ENCODE data around the gene TLN1. TPM values are rescaled to one million over a fixed set of nuclear protein-coding genes. Genes with fewer than 3 reads are reported as not detected.

The TLN1 gene
- total and polyA plus RNA-seq, 2 of the 4 experiments (the other 2 are of a cell fraction): 228 to 346 TPM

- H3K79me1 ChIP-seq (ENCODE audit: low read depth in 1 of 2, low read length in 2 of 2): peaks cover 36 to 64% of the 10 kb centered on the region in 2 experiments
- H4K20me1 ChIP-seq (ENCODE audit: insufficient read depth, low read length): peaks cover 20% of the 10 kb centered on the region
- no peak overlapping the region for H2BK5ac ChIP-seq (ENCODE audit: low read depth, low read length, poor library complexity, severe bottlenecking)
- ChIA-PET POLR2A (ENCODE audit: unreplicated experiment) (no interaction called here), CTCF (interaction anchor here (0.7 to 1.5 kb wide), 3 partner anchors 15 to 53 kb away, joined by 3 to 4 read pairs (median 3); partner anchors contain the start of genes CCDC107 and RMRP)
- H2BK120ac ChIP-seq (ENCODE audit: low read depth, low read length): no peak overlapping the region
- peaks cover 82% of the 10 kb centered on the region for H3K36me3 ChIP-seq (ENCODE audit: control insufficient read depth, insufficient read depth, low read length)
- H3K4me2 ChIP-seq (ENCODE audit: low read depth, low read length): no peak overlapping the region
- H3K56ac ChIP-seq (ENCODE audit: extremely low read depth, insufficient read depth, low read length): no peak overlapping the region
- no peak overlapping the region for H4K5ac ChIP-seq (ENCODE audit: low read depth, low read length)
- no peaks in the 10 kb centered on the region for H3K27me3 ChIP-seq (ENCODE audit: control insufficient read depth, insufficient read depth, low read length)
- H4K91ac ChIP-seq (ENCODE audit: insufficient read depth, low read depth, low read length): no peak overlapping the region
- H2AFZ ChIP-seq (replicated peaks; ENCODE audit: low read length, poor library complexity): no peak overlapping the region
- no peak overlapping the region for H3K23ac ChIP-seq (ENCODE audit: low read depth, low read length)
- WGBS, 2 experiments (ENCODE audit: extremely low coverage in 2 of 2, insufficient read length in 1 of 2): 100% methylated on average over 3 of the region's 21 CpGs; no CpG with 5 or more reads in 1 of the 2 experiments
- H3K18ac ChIP-seq (ENCODE audit: low read depth, low read length): no peak overlapping the region
- intact Hi-C loops (cut with micrococcal nuclease): no loop called here
- no peak overlapping the region for H3K4ac ChIP-seq (ENCODE audit: low read depth, low read length)
- BruUV-seq (replicated peaks): no TSS peak
- ATAC-seq (ENCODE audit: low read depth): no peak
- H3K14ac ChIP-seq (replicated peaks; ENCODE audit: low read depth, low read length): no peak overlapping the region
- no peak overlapping the region for H2BK15ac ChIP-seq (ENCODE audit: low read depth, low read length)
- DNase-seq: no peak
- H3K27ac ChIP-seq (ENCODE audit: insufficient read depth, low read length): no peak overlapping the region
- no peaks in the 10 kb centered on the region for H3K9me3 ChIP-seq (ENCODE audit: control insufficient read depth, insufficient read depth, low read length)
- no peak overlapping the region for H2BK20ac ChIP-seq (ENCODE audit: low read depth, low read length)
- H4K8ac ChIP-seq (ENCODE audit: low read depth in 2 of 2, low read length in 2 of 2): no peak overlapping the region
- in situ Hi-C loops (cut with MboI; ENCODE audit: low sequenced_read_pairs): no loop called here
- H2AK5ac ChIP-seq (ENCODE audit: low read depth, low read length): no peak overlapping the region
- no peak overlapping the region for H3K4me3 ChIP-seq (ENCODE audit: insufficient read depth, low read depth, low read length)
- no peak overlapping the region for H3K9ac ChIP-seq (ENCODE audit: low read depth, low read length)
- no peak for TF ChIP-seq RCOR1 (IDR thresholded peaks at IDR 0.05; ENCODE audit: insufficient replicate concordance, low read length)
- H2AK9ac ChIP-seq (replicated peaks; ENCODE audit: low read depth, low read length, poor library complexity): no peak overlapping the region
- H3K9me1 ChIP-seq (ENCODE audit: insufficient read depth, low read length): no peaks in the 10 kb centered on the region; the same call in none of the 2 replicates
- no peaks in the 10 kb centered on the region for H3K4me1 ChIP-seq (ENCODE audit: control insufficient read depth, insufficient read depth, low read length)
- dilution Hi-C loops (cut with HindIII; ENCODE audit: low sequenced_read_pairs, unreplicated experiment): no loop called here
These were observed 20.2 kb downstream of the TLN1 start for GRCh38 chr9:35711501-35712428.
